HG02870 (cell line): ENCODE results near the gene DMD.

Source experiments
- ATAC-seq: cut with Tn5 transposase; IDR thresholded peaks from one replicate; pipeline ENCODE4 v1.9.1; 2021; ENCODE audit warnings: mild to moderate bottlenecking, moderate library complexity; ENCODE audit not compliant: unreplicated experiment

DMD gene

DNA sequence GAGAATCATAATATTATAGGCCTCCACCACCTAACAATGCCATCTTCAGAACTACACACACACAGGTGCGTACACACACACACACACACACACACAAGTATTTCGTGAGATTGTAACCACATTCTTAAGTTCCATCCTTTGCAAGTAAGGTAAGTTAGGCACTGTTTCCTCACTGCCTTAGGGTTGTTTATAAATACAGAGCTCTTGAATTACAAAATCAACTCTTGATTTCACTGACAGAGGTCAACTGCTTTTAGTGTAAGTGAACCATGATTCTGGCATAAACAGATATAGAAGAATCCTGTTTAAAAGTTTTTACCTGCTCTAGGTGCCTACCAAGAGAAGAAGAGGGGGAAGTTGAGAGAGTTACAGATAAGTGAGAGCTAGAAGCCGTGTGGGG, 166.1 kb downstream of the DMD start:
- no peak for ATAC-seq

DNA sequence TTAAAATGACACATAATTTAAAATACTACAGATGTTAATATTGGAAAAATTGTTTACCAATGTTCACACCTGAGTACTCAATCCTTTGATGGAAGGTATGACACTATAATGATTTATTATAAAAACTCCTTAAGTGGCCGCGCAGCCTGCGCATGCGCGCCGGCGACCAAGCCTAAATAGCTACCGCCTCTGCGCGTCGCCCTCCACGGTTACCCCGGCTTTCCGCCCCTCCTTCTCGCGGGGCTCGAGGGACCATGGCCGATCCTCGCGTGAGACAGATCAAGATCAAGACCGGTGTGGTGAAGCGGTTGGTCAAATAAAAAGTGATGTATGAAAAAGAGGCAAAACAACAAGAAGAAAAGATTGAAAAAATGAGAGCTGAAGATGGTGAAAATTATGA, 170.2 kb downstream of the DMD start:
- ATAC-seq, result no peak

DNA sequence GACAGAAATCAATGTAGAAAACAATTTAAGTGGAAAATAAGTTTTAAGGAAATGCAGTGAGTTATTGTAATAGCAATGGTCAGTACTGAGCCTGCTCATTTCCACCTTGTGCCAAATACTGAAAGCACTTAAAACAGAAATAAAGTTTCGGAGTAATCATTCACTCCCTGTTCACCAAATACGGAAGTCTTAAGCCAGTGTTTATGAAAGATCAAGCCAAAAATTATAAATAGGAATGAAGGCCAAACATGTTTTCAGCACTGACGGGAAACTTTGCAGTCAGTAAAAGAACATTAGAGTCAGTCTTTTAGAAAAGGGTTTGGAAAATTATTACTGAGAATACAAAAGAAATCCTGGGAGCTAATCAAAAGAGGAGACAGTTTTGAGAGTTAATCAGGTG, 178.6 kb downstream of the DMD start:
- ATAC-seq, result no peak

DNA sequence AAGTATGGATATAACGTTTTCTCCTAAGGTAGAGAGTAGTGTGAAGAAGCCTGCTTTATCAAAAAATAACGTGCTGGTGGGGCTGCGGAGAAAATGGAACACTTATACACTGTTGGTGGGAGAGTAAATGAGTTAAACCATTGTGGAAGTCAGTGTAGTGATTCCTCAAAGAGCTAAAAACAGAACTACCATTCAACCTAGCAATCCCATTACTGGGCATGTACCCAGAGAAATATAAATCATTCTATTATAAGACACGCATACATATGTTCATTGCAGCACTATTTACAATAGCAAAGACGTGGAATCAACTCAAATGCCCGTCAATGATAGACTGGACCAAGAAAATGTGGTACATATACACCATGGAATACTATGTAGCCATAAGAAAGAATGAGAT, 196.4 kb downstream of the DMD start:
- ATAC-seq, result no peak

DNA sequence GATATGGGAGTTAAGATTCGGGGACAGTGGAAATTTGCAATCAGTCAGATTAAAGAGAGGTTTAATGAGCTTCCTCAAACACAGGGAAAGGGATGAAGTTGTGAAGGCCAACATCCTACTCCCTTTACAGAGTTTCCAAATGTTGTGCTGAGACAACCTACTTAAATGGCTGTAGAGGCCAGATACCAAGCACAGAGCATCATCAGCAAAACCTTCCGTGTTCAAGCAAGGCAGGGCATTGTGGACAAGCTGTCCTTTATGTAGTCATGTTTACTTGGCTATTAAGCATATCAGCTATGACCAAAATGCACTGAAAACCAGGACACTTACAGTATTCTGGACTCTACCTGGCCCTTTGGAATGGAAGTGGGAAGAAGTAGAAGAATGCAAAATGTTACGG, 197.3 kb downstream of the DMD start:
- no peak for ATAC-seq

DNA sequence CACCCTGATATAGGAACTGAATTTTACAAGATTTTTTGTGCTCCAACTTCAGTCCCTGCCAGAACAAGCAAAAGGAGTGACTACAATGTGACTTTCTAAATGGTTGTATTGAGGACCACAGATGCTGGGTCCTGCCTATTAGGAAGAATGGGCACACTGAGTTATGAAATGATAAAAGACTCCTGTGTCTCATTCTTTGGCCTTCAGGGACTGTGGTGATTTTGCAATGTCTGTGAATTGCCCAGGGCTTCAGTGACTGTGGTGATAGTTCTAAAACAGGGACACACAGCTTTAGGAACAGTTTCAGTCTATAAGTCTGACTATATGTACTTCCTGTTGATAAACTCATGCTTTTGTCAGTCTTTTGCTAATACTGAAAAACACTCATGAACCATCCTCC, 210.2 kb downstream of the DMD start:
- ATAC-seq, result no peak

DNA sequence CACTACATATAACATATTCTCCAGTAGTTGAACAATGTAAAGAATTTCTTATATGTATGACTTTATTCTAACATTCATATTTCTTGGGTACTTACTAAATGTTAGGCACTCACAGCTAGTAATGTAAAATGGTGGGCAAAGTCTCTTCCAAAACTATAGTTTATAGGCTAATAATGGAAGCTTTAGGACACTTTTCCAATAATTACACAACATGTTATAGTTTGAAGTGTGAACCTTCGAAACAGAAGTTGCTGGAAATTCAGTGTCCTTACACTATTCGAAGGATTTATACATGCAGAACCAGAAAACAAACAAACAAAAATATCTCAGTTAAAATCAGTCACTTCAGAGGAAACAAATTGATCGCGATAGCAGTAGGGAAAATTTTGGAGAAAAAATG, 212.6 kb downstream of the DMD start:
- ATAC-seq, result no peak

DNA sequence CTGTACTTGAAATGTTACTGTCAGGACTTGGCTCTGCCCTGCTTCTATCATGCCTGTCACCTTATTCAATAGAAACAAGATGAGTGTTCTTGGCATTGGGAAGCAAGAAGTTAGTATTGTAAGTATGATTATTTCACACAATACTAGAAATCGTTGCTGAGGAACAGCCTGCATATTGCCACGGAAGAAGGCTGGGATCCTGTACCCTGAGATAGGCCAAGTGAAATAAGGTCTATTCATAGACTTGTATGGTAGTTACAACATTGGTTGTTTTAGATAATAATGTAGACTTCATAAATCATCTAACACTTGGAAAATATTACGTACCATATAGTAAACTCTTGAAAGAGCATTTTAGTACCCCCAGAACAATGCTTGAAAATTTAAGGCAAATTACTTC, 215.9 kb downstream of the DMD start:
- no peak for ATAC-seq

DNA sequence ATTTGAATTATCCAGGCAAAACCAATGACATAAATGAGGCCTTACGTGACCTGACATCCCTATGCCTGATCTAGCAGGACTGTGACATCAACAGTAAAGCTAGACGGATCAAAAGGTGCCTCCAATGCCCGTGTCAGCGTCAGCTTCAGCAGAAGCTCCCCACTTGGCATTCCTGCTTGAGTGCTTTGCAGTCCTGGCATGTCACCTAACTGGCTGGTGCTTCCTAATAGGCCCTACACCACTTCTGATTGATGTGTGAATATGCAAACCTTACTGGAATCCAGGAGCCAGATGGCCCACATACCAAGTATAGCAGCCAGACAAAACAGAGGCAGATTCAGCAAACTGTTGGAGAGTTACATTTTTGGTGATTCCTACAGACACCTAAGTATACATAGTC, 224.2 kb downstream of the DMD start:
- ATAC-seq, result no peak

DNA sequence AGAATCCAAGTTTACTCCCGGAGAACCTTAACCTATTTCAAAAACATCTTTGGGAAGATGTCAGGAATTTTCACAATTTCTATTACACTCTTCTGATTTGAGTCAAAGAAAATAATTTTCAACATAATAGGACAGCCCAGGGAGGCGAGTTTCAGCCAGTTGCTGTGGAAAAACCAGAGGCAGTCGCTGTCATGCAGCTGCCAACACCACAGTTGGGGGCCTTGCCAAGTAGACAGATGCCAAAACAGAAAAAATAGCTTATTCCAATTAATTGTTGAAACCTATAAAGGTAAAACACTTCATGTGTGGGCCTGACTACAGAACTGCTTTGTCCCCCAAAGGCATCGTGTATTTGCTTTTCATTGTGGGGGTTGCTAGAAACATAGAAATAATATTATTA, 225.8 kb downstream of the DMD start:
- ATAC-seq, result no peak

DNA sequence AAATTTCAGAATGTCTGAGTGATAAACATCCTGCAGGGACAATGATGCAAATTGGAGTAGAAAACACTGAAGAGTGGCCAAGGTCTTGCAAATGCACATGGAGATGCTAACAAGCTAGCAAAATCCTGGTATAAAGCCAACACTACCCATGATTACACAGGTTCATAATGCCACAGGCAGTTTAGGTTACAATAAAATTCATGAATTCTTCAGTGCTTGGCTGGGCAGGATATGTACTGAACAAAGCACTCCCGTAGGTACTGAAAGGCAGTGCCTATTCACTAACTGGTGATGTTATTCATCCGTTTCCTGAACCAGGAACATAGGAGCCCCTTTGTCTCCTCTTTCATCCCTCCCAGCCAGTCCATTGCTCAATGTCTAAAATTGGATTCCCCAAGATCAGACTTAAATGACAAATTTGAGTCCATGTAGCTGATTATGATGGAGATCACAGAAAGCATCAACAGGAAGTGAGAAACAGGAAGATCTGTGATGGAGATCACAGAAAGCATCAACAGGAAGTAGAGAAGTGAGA, 244.5 kb downstream of the DMD start:
- ATAC-seq, result no peak

DNA sequence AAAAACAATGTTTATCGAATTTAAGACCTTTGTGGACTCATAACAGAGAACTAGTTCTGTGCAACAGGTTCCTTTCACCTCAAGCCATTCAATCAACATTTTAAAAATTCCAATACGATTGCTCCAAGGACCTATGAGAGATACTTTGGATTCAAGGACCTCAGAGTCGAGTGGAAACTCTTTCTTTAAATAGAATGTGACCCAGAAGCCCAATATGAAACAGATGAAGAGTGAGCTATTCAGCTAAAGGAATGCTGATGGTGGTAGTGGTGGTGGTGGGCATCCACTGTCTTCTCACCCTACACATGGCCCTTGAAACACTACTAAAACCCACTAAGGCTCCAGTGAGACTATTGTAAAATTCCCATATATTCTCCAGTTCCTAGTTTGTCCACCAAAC, 257.2 kb downstream of the DMD start:
- ATAC-seq, result no peak

DNA sequence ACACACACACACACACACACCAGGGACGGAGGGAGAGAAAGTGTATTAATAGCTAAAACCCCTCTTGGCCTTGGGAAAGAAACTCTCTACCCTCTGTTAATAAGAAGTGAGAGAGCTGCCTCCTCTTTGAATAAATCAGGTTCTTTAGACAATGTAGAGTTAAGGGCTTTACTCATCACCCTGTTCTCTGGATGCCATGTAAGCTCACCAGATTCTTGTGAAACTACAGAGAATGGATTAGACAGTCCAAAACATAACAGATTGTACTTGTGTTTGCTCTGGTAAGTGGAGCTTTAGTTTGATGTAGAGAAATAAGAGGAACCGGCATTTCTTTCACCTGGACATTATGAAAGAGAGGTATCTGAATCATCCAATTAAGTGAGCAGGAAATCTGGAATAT, 263.2 kb downstream of the DMD start:
- no peak for ATAC-seq

DNA sequence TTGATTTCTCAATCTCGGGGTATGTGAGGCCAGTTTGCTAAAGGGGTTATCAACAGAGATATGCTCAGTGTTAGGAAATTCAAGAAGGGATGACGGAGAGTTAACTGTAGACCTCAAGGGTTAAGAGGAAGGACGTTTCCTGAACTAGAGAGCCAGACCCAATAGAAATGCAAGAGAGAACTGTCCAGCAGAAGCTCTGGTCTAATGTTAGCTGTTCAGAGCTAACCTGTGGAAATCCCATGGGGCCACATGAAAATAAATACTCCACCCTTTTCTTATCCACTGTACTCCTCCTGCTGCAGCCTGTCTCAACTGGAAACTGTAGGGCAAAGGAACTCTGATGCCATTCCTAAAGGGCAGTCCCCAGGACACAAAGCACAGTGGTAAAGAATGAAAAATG, 274.3 kb downstream of the DMD start:
- ATAC-seq, result no peak

DNA sequence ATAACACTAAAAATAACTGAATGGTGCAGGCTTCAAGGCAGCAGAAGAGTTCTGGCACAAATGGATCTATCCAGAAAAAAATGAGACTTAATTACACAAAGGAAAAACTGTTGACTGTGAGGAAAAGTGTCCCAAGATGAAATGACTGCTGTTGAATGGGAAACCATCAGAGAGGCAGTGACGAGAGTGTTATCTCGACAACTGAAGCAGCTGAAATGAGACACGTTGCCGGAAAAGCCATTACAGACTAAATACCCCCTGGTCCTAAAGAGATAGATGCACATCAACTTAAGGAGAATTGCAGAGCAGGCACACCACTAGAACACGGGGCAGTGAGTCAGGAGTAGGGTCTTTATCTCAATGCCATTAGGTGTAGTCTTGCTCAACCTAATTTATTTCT, 277.8 kb downstream of the DMD start:
- ATAC-seq, result no peak

DNA sequence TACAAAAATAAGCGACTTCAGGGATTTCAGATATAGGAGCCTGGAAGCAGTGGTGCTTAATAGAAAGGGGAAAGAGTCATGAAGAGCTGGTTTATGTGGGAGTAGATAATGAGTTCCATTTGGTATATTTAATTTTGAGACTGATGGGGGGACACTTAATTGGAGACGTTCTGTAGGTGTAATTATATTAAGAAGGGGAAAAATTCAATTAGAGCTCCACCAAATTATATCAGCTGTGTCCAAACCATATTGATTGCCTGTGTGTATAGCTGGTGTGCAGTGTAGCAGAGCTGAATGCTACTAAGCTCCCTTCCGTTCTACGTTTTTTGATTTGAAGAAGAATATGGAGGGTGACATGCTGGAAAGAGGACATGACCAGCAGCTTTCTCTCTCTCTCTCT, 282.3 kb downstream of the DMD start:
- no peak for ATAC-seq

DNA sequence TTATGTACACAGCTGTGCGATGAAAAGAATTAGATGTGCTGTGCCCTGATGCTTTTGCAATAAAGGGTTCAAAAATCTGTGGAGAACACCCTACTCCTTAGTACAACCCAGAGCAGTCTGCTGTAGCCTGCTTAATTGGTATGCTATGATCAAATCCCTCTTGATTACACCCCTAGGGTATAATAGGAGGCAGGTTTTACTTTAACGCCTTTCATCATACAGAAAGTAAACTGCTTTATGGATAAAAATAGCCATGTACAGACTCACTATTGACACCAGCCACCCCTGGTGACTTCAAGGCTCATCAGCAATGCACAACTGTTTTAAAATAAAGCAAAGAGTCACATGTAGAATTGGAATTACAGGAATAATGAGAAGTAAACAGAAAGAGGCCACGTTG, 315.3 kb downstream of the DMD start:
- no peak for ATAC-seq

DNA sequence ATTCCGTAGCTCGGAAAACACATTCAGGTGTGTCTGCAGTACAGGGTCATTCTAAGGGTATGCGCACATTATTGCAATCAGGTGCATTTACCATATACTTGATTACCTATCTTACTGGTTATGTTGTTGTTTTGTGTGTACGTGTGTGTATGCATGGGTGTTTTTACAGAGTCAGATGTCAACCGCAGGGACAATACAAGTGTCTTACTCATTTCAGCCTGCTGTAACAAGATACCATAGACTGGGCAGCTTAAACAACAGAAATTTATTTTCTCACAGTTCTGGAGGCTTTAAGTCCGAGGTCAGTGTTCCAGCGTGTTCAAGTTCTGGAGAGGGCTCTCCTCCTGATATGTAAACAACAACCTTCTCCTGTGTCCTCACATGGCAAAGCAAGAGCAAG, 316.7 kb downstream of the DMD start:
- ATAC-seq, result no peak

DNA sequence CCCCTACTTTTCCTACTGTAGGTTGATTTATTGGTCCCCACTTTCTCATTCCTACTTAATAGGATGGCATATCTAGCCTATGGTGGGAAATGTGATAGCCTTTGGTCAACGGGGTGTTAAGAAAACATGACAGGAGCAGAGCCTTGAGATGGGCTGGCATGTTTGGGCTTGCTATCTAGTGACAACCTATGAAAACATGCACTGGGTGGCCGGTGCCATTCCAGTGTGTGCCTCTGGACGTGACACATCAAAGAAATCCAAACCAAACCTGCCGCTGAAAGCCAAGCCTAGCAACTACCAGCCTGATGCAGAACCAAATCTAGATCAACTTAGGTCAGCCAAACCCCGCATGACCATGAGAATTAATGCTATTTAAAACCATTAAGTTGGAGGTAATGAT, 317.6 kb downstream of the DMD start:
- no peak for ATAC-seq

DNA sequence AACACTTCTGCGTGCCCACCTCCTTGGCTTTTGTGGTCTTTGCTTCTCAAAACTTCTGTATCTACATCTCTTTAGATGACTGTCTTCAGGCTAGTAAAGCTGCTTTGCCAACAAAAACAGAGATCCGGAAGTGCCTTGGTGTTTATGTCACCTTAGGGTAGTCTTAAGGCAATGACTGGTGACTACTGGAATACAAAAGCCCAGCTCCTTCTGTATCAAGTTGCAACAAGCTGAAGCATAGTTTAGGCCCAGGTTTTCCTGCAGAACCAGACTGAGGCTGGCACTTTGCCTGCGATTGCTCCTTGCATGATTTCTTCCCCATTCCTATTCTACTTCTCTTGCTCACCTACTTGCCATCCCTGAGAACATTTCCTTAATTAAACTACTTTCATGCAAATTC, 333.8 kb downstream of the DMD start:
- ATAC-seq, result no peak

DNA sequence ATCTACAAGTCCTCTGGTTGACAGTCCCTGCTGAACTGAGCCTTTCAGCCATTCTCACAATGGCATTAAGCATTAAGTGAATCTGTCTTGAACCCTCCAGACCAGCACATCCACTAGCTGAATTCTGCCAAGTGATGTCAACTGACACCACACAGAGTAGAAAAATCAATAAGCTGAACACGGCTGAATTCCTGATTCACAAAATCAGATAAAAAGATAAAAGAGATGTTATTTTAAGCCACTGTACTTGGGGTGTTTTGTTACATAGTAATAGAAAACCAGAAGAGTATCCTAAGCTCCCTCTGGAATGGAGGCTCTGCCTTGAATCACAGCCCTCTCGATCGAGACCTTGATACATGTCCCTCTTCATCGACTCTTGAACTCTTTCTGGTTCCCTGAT, 336.5 kb downstream of the DMD start:
- no peak for ATAC-seq

DNA sequence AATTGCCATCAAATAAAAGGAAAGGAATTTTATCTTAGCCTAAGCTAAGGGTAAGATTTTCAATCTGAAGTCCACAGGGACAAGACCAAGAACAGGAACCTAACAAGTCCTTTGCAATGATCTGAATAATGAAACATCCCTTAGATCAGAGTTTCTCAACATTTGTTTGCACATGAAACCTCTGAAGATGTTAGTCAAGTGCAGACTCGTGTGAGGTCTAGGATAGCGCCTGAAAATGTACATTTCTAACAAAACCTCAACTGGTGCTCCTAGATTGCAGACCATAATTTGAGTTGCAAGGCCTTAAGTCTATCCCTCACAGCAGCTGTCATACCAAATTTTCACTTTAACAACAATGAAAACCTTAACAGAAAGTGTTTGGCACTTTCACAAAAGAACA, 337.6 kb downstream of the DMD start:
- ATAC-seq, result no peak

DNA sequence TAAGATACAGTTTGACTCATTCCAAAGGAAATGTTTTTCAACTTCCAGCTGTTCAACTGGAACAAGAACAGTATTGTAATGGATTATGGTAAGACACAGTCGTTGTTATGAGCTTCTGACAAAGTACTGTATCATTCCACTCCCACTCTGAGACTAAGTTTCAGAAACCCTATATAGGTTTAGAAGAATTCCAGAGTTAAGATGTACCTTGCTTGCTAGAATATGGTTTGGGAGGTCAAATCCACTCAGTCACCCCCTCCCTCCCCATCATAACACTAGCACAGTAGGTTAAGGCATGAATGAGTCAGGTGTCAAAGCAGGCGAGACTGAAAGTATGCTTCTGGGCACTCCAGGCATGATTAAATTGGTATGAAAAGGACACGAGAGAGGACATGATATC, 339.7 kb downstream of the DMD start:
- no peak for ATAC-seq

DNA sequence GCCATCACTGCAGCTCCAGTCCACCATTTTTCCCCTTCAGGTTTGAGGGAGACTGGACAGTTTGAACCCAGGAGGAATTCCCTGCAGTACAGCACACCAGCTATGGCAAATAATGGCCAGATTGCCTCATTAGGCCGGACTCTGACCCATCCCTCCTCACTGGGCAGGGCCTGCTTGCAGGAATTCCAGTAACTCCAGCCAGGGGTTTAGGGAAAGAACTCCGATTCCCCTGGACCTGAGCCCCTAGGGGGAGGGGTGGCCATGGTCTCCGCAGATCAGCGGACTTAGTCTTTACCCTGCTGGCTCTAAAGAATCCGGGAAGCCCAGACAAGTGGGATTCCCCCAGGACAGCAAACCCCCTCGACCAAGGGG, 342.8 kb downstream of the DMD start:
- no peak for ATAC-seq
